ENCODE results near the gene EP400. TPM values are rescaled to one million over a fixed set of nuclear protein-coding genes. Genes with fewer than 3 reads are reported as not detected.

EP400 gene
- total and polyA plus RNA-seq, 2 of the 4 experiments (the other 2 are of a cell fraction): 4.3 to 11.4 TPM

GRCh38 chr12:132094269-132094891, 144.6 kb downstream of the EP400 start:
- no peak overlapping the region for H3K27ac ChIP-seq (ENCODE audit: insufficient read depth, low read length)
- CTCF ChIA-PET: no interaction called here
- H3K9ac ChIP-seq (ENCODE audit: low read depth, low read length): no peak overlapping the region
- H2BK120ac ChIP-seq (ENCODE audit: low read depth, low read length): no peak overlapping the region
- dilution Hi-C loops (cut with HindIII; ENCODE audit: low sequenced_read_pairs, unreplicated experiment): no loop called here
- H2BK20ac ChIP-seq (ENCODE audit: low read depth, low read length): no peak overlapping the region
- H3K9me3 ChIP-seq (ENCODE audit: control insufficient read depth, insufficient read depth, low read length): no peaks in the 10 kb centered on the region
- H3K4me3 ChIP-seq (ENCODE audit: insufficient read depth, low read depth, low read length): no peak overlapping the region
- no peak overlapping the region for H3K4me2 ChIP-seq (ENCODE audit: low read depth, low read length)
- no peak overlapping the region for H2AK9ac ChIP-seq (replicated peaks; ENCODE audit: low read depth, low read length, poor library complexity)
- POLR2A ChIA-PET (ENCODE audit: unreplicated experiment): no interaction called here
- no peak overlapping the region for H2BK5ac ChIP-seq (ENCODE audit: low read depth, low read length, poor library complexity, severe bottlenecking)
- no TSS peak for BruUV-seq (replicated peaks)
- no peak overlapping the region for H3K14ac ChIP-seq (replicated peaks; ENCODE audit: low read depth, low read length)
- H4K5ac ChIP-seq (ENCODE audit: low read depth, low read length): no peak overlapping the region
- no peak overlapping the region for H2BK15ac ChIP-seq (ENCODE audit: low read depth, low read length)
- no peaks in the 10 kb centered on the region; the same call in 1 of the 2 replicates for H4K20me1 ChIP-seq (ENCODE audit: insufficient read depth, low read length)
- peaks cover 4% of the 10 kb centered on the region; the same call in 1 of the 2 replicates for H3K36me3 ChIP-seq (ENCODE audit: control insufficient read depth, insufficient read depth, low read length)
- TF ChIP-seq, protein P1, sequence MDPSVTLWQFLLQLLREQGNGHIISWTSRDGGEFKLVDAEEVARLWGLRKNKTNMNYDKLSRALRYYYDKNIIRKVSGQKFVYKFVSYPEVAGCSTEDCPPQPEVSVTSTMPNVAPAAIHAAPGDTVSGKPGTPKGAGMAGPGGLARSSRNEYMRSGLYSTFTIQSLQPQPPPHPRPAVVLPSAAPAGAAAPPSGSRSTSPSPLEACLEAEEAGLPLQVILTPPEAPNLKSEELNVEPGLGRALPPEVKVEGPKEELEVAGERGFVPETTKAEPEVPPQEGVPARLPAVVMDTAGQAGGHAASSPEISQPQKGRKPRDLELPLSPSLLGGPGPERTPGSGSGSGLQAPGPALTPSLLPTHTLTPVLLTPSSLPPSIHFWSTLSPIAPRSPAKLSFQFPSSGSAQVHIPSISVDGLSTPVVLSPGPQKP (IDR thresholded peaks at IDR 0.05; ENCODE audit: borderline replicate concordance, low read depth, low read length): no peak
- TF ChIP-seq, protein P2, sequence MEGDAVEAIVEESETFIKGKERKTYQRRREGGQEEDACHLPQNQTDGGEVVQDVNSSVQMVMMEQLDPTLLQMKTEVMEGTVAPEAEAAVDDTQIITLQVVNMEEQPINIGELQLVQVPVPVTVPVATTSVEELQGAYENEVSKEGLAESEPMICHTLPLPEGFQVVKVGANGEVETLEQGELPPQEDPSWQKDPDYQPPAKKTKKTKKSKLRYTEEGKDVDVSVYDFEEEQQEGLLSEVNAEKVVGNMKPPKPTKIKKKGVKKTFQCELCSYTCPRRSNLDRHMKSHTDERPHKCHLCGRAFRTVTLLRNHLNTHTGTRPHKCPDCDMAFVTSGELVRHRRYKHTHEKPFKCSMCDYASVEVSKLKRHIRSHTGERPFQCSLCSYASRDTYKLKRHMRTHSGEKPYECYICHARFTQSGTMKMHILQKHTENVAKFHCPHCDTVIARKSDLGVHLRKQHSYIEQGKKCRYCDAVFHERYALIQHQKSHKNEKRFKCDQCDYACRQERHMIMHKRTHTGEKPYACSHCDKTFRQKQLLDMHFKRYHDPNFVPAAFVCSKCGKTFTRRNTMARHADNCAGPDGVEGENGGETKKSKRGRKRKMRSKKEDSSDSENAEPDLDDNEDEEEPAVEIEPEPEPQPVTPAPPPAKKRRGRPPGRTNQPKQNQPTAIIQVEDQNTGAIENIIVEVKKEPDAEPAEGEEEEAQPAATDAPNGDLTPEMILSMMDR (conservative IDR thresholded peaks at IDR 0.05; ENCODE audit: low read depth, low read length): no peak
- TF ChIP-seq NFE2L2 (IDR thresholded peaks at IDR 0.05; ENCODE audit: low read depth, low read length) (no peak), CEBPB (IDR thresholded peaks at IDR 0.05; ENCODE audit: low read depth, low read length) (no peak), RAD21 (IDR thresholded peaks at IDR 0.05; ENCODE audit: low read length) (no peak), MAFK (IDR thresholded peaks at IDR 0.05; ENCODE audit: low read depth, low read length) (no peak), POLR2A (IDR thresholded peaks at IDR 0.05; ENCODE audit: low read depth, low read length) (no peak), FOS (IDR thresholded peaks at IDR 0.05; ENCODE audit: low read depth, low read length) (no peak), RCOR1 (IDR thresholded peaks at IDR 0.05; ENCODE audit: insufficient replicate concordance, low read length) (no peak), MXI1 (IDR thresholded peaks at IDR 0.05; ENCODE audit: borderline replicate concordance, low read depth, low read length) (no peak), SMC3 (IDR thresholded peaks at IDR 0.05; ENCODE audit: low read depth, low read length) (no peak), RFX5 (IDR thresholded peaks at IDR 0.05; ENCODE audit: low read depth, low read length) (no peak)
- no peak for ATAC-seq (ENCODE audit: low read depth)
- no peak overlapping the region for H3K23ac ChIP-seq (ENCODE audit: low read depth, low read length)
- H3K9me1 ChIP-seq (ENCODE audit: insufficient read depth, low read length): no peaks in the 10 kb centered on the region
- H3K27me3 ChIP-seq (ENCODE audit: control insufficient read depth, insufficient read depth, low read length): no peaks in the 10 kb centered on the region
- no peak overlapping the region for H2AK5ac ChIP-seq (ENCODE audit: low read depth, low read length)
- no peak overlapping the region for H4K91ac ChIP-seq (ENCODE audit: insufficient read depth, low read depth, low read length)
- no peak overlapping the region for H3K4ac ChIP-seq (ENCODE audit: low read depth, low read length)
- no peaks in the 10 kb centered on the region for H3K4me1 ChIP-seq (ENCODE audit: control insufficient read depth, insufficient read depth, low read length)
- H4K8ac ChIP-seq (ENCODE audit: low read depth in 2 of 2, low read length in 2 of 2): no peak overlapping the region
- intact Hi-C loops (cut with micrococcal nuclease): no loop called here
- no peak overlapping the region for H2AFZ ChIP-seq (replicated peaks; ENCODE audit: low read length, poor library complexity)
- H3K56ac ChIP-seq (ENCODE audit: extremely low read depth, insufficient read depth, low read length): no peak overlapping the region
- in situ Hi-C loops (cut with MboI; ENCODE audit: low sequenced_read_pairs): no loop called here
- no peak for DNase-seq
- H3K79me1 ChIP-seq (ENCODE audit: low read depth in 1 of 2, low read length in 2 of 2): peaks cover 6 to 10% of the 10 kb centered on the region in 2 experiments; a peak in 2 of 4 replicates
- WGBS, 2 experiments (ENCODE audit: extremely low coverage in 2 of 2, insufficient read length in 1 of 2): 100% methylated on average over 8 of the region's 16 CpGs; no CpG with 5 or more reads in 1 of the 2 experiments
- H3K18ac ChIP-seq (ENCODE audit: low read depth, low read length): no peak overlapping the region
